AG08396 (cell line): ENCODE measurements around the gene ATR.

ENCODE experiments used
- DNase-seq: peaks from one replicate; pipeline ENCODE4 v3.0.0; 2012; ENCODE audit warnings: low spot score, mixed read lengths

ATR gene

GRCh38 chr3:142523921-142524566, 54.5 kb downstream of the ATR start:
- no peak for DNase-seq

GRCh38 chr3:142509079-142509478, 69.5 kb downstream of the ATR start:
- no peak for DNase-seq

- peak; percentile 9 for DNase-seq
Measured at GRCh38 chr3:142507241-142507640, 71.3 kb downstream of the ATR start.

GRCh38 chr3:142502187-142502985, 76.1 kb downstream of the ATR start:
- DNase-seq, result no peak

- peak; percentile 23 for DNase-seq
Measured at GRCh38 chr3:142501004-142501926, 77.3 kb downstream of the ATR start.

GRCh38 chr3:142500211-142500610, 78.3 kb downstream of the ATR start:
- no peak for DNase-seq

GRCh38 chr3:142498397-142499180, 79.9 kb downstream of the ATR start:
- no peak for DNase-seq

- DNase-seq, result no peak
Measured at GRCh38 chr3:142497729-142498128, 80.8 kb downstream of the ATR start.

- no peak for DNase-seq
Measured at GRCh38 chr3:142495103-142495502, 83.4 kb downstream of the ATR start.

GRCh38 chr3:142492184-142492583, 86.3 kb downstream of the ATR start:
- DNase-seq, result no peak

- DNase-seq, result no peak
Measured at GRCh38 chr3:142489572-142490323, 88.8 kb downstream of the ATR start.

GRCh38 chr3:142484912-142485435, 93.6 kb downstream of the ATR start:
- no peak for DNase-seq

- DNase-seq, result no peak
Measured at GRCh38 chr3:142481196-142481595, 97.3 kb downstream of the ATR start.

- no peak for DNase-seq
Measured at GRCh38 chr3:142470826-142471225, 107.7 kb downstream of the ATR start.

- DNase-seq, result no peak
Measured at GRCh38 chr3:142468456-142468855, 110.1 kb downstream of the ATR start.

GRCh38 chr3:142467768-142468167, 110.8 kb downstream of the ATR start:
- DNase-seq, result no peak

GRCh38 chr3:142460689-142461088, 117.8 kb downstream of the ATR start:
- no peak for DNase-seq

- no peak for DNase-seq
Measured at GRCh38 chr3:142459929-142460328, 118.6 kb downstream of the ATR start.

GRCh38 chr3:142459096-142459495, 119.4 kb downstream of the ATR start:
- no peak for DNase-seq

GRCh38 chr3:142450881-142451280, 127.7 kb downstream of the ATR start:
- DNase-seq, result no peak

GRCh38 chr3:142450189-142450588, 128.3 kb downstream of the ATR start:
- no peak for DNase-seq
